ENCODE data around the gene ESRP2.
A peak's percentile ranks its signal among the peaks of the same experiment; 100 is the strongest.

The ESRP2 gene

GRCh38 chr16:68235887-68236136, at the start of gene ESRP2:
TSS of gene ESRP2 (minus strand) at chr16:68236127. CDS start at chr16:68236045, 82 bp downstream.
- Histone ChIP-seq H3K4me1 (ENCODE audit: low read length) (peaks cover 17% of the 10 kb centered on the region), H3K9me3 (replicated peaks; ENCODE audit: insufficient read depth, low read length) (no peaks in the 10 kb centered on the region), H4K20me1 (ENCODE audit: insufficient read depth, low read length) (no peaks in the 10 kb centered on the region), H3F3A (ENCODE audit: insufficient read depth, low read length) (peaks cover 9% of the 10 kb centered on the region), H3K79me2 (ENCODE audit: low read length) (no peaks in the 10 kb centered on the region), H3K9me2 (replicated peaks; ENCODE audit: insufficient read depth, low read length) (no peaks in the 10 kb centered on the region), H3K4me2 (ENCODE audit: low read depth, low read length) (peak within 1 kb of the TSS; percentile 98), H3K27ac (ENCODE audit: low read length) (peak within 1 kb of the TSS; percentile 45; the same call in 1 of the 2 replicates), H2AFZ (ENCODE audit: low read length) (peak within 1 kb of the TSS; percentile 90), H3K4me3 (ENCODE audit: low read length) (peak within 1 kb of the TSS; percentile 66), H3K36me3 (replicated peaks; ENCODE audit: insufficient read depth, low read length) (no peaks in the 10 kb centered on the region), H3K9ac (ENCODE audit: low read length) (peak within 1 kb of the TSS; percentile 63), H3K27me3 (replicated peaks; ENCODE audit: insufficient read depth, low read length) (no peaks in the 10 kb centered on the region)
- DNase-seq, result no peak
- TF ChIP-seq CTCF (IDR thresholded peaks at IDR 0.05; ENCODE audit: low read length) (no peak), EZH2 (optimal IDR thresholded peaks at IDR 0.05; ENCODE audit: low read depth, low read length) (no peak), EZH2phosphoT487 (IDR thresholded peaks at IDR 0.05; ENCODE audit: low read length) (no peak)

- Histone ChIP-seq H3F3A (ENCODE audit: insufficient read depth, low read length) (peaks cover 55% of the 10 kb centered on the region), H3K27me3 (replicated peaks; ENCODE audit: insufficient read depth, low read length) (no peaks in the 10 kb centered on the region), H3K9me2 (replicated peaks; ENCODE audit: insufficient read depth, low read length) (no peaks in the 10 kb centered on the region), H3K9ac (ENCODE audit: low read length) (no peak overlapping the region), H2AFZ (ENCODE audit: low read length) (no peak overlapping the region), H3K36me3 (replicated peaks; ENCODE audit: insufficient read depth, low read length) (0 out of 2 replicates have a peak, but pooled peaks cover 9% of the 10 kb centered on the region), H3K27ac (ENCODE audit: low read length) (peak overlapping the region; percentile 94; the same call in 1 of the 2 replicates), H3K9me3 (replicated peaks; ENCODE audit: insufficient read depth, low read length) (no peaks in the 10 kb centered on the region), H3K4me1 (ENCODE audit: low read length) (peaks cover 64% of the 10 kb centered on the region), H3K4me3 (ENCODE audit: low read length) (peak overlapping the region; percentile 2; the same call in 1 of the 2 replicates), H3K4me2 (ENCODE audit: low read depth, low read length) (peak overlapping the region; percentile 98), H3K79me2 (ENCODE audit: low read length) (peaks cover 74% of the 10 kb centered on the region), H4K20me1 (ENCODE audit: insufficient read depth, low read length) (no peaks in the 10 kb centered on the region)
- no peak for DNase-seq
- TF ChIP-seq CTCF (IDR thresholded peaks at IDR 0.05; ENCODE audit: low read length) (no peak), EZH2phosphoT487 (IDR thresholded peaks at IDR 0.05; ENCODE audit: low read length) (no peak), EZH2 (optimal IDR thresholded peaks at IDR 0.05; ENCODE audit: low read depth, low read length) (no peak)
Observed at GRCh38 chr16:68285683-68286082, 49.8 kb upstream of the ESRP2 start.

- H3K27me3 ChIP-seq (replicated peaks; ENCODE audit: insufficient read depth, low read length), result no peaks in the 10 kb centered on the region
- H3F3A ChIP-seq (ENCODE audit: insufficient read depth, low read length), result peaks cover 52% of the 10 kb centered on the region
- peak; percentile 77 for DNase-seq
- H3K27ac ChIP-seq (ENCODE audit: low read length), result peak overlapping the region; percentile 94
- peak overlapping the region; percentile 56; the same call in 1 of the 2 replicates for H3K9ac ChIP-seq (ENCODE audit: low read length)
- H3K9me3 ChIP-seq (replicated peaks; ENCODE audit: insufficient read depth, low read length), result no peaks in the 10 kb centered on the region
- no peak for TF ChIP-seq EZH2 (optimal IDR thresholded peaks at IDR 0.05; ENCODE audit: low read depth, low read length)
- no peak for TF ChIP-seq CTCF (IDR thresholded peaks at IDR 0.05; ENCODE audit: low read length)
- no peak for TF ChIP-seq EZH2phosphoT487 (IDR thresholded peaks at IDR 0.05; ENCODE audit: low read length)
- no peaks in the 10 kb centered on the region for H3K9me2 ChIP-seq (replicated peaks; ENCODE audit: insufficient read depth, low read length)
- peaks cover 68% of the 10 kb centered on the region for H3K4me1 ChIP-seq (ENCODE audit: low read length)
- H3K4me3 ChIP-seq (ENCODE audit: low read length), result peak overlapping the region; percentile 30
- no peak overlapping the region for H2AFZ ChIP-seq (ENCODE audit: low read length)
- peak overlapping the region; percentile 98 for H3K4me2 ChIP-seq (ENCODE audit: low read depth, low read length)
- H3K36me3 ChIP-seq (replicated peaks; ENCODE audit: insufficient read depth, low read length), result 0 out of 2 replicates have a peak, but pooled peaks cover 9% of the 10 kb centered on the region
- H4K20me1 ChIP-seq (ENCODE audit: insufficient read depth, low read length), result no peaks in the 10 kb centered on the region
- peaks cover 74% of the 10 kb centered on the region for H3K79me2 ChIP-seq (ENCODE audit: low read length)
Observed at GRCh38 chr16:68284847-68285246, 48.9 kb upstream of the ESRP2 start.

Measured in MM.1S (cell line).